HPDE6-E6E7 (cell line): ENCODE results near the gene BAHD1.
"Not testable (repeated sequence)": the region's sequence is repeated elsewhere in the genome, so short reads cannot be mapped to it uniquely, and the experiment has no call there.

Experiments
- DNase-seq: peaks from one replicate; pipeline ENCODE4 v3.0.0; 2011; ENCODE audit warnings: missing footprints; ENCODE audit errors: extremely low spot score

Gene BAHD1

GRCh38 chr15:40445421-40445922 is 4.7 kb downstream of the BAHD1 start:
- no peak for DNase-seq

GRCh38 chr15:40446144-40446543 is 5.4 kb downstream of the BAHD1 start:
- DNase-seq = no peak

- DNase-seq = no peak
These were observed 7.6 kb downstream of the BAHD1 start for GRCh38 chr15:40448354-40448753.

- DNase-seq = no peak
These were observed 8.5 kb downstream of the BAHD1 start for GRCh38 chr15:40449275-40449674.

- DNase-seq = no peak
These were observed 9.3 kb downstream of the BAHD1 start for GRCh38 chr15:40450047-40450446.

GRCh38 chr15:40451527-40452158 is 10.9 kb downstream of the BAHD1 start:
- no peak for DNase-seq

GRCh38 chr15:40452296-40453090 is 11.7 kb downstream of the BAHD1 start:
- no peak for DNase-seq

- not testable (repeated sequence) for DNase-seq
These were observed 13.2 kb downstream of the BAHD1 start for GRCh38 chr15:40453941-40454340.

- no peak for DNase-seq
These were observed 14.2 kb downstream of the BAHD1 start for GRCh38 chr15:40454904-40455391.

GRCh38 chr15:40456299-40456712 is 15.6 kb downstream of the BAHD1 start:
- peak; percentile 58 for DNase-seq

- no peak for DNase-seq
These were observed 16.0 kb downstream of the BAHD1 start for GRCh38 chr15:40456738-40457137.

GRCh38 chr15:40458495-40459371 is 18.0 kb downstream of the BAHD1 start:
- no peak for DNase-seq

- DNase-seq = no peak
These were observed 18.8 kb downstream of the BAHD1 start for GRCh38 chr15:40459391-40460015.

- no peak for DNase-seq
These were observed 19.7 kb downstream of the BAHD1 start for GRCh38 chr15:40460404-40460803.

- no peak for DNase-seq
These were observed 21.2 kb downstream of the BAHD1 start for GRCh38 chr15:40461958-40462357.

GRCh38 chr15:40463279-40463678 is 22.5 kb downstream of the BAHD1 start:
- DNase-seq = no peak

- DNase-seq = no peak
These were observed 23.3 kb downstream of the BAHD1 start for GRCh38 chr15:40463886-40464545.

GRCh38 chr15:40464595-40465185 is 23.9 kb downstream of the BAHD1 start:
- no peak for DNase-seq

GRCh38 chr15:40465939-40466338 is 25.2 kb downstream of the BAHD1 start:
- DNase-seq = no peak

GRCh38 chr15:40466426-40467260 is 25.9 kb downstream of the BAHD1 start:
- DNase-seq = no peak
